Left kidney (tissue), 2 donors: ENCODE data around the gene ARHGAP44. TPM values are rescaled to one million over a fixed set of nuclear protein-coding genes. Genes with fewer than 3 reads are reported as not detected.
A peak's percentile ranks its signal among the peaks of the same experiment; 100 is the strongest.

Source experiments
- DNase-seq: peaks from one replicate; pipeline ENCODE4 v3.0.0-alpha.2; 2013
- polyA plus RNA-seq: library from polyadenylated mRNA; unstranded; fragments of 120-200 nt; gene quantifications from one replicate; pipeline ENCODE4 v1.2.1, GENCODE V29; 2013; ENCODE audit not compliant: insufficient read length

The ARHGAP44 gene
- polyA plus RNA-seq, 1 donor = 8.9 TPM

DNA sequence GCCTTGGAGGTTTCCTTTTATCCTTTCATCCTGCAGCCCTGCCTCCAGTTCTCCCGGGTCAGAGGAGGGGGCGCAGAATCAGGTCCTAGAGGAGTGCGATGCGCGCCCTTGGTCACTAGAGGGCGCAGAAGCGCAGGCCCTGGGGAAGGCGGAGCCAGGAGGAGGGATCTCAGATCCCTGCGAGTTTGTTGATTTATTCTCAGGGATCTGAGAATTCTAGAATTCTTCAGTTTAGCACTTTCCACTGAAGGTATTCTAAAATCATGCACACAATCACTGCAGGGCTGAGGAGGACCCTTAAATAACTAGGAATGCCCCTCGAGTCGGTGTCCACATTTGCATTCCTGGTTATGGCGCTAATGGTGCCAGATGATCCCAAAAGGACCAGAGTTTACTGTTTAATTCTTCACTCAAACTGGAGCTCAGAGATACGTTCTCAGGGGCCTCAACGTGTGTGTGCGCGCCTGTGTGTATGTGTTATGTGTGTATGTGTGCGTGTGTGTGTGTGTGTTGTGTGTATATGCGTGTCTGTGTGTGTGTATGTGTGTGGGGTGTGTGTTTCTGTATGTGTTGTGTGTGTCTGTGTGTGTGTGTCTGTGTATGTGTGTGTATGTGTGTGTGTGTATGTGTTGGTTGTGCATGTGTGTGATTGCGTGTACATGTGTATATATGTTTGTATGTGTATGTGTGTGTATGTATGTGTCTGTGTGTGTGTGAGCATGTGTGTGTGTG is 235.4 kb downstream of the ARHGAP44 start:
- peak; percentile 67 for DNase-seq

DNA sequence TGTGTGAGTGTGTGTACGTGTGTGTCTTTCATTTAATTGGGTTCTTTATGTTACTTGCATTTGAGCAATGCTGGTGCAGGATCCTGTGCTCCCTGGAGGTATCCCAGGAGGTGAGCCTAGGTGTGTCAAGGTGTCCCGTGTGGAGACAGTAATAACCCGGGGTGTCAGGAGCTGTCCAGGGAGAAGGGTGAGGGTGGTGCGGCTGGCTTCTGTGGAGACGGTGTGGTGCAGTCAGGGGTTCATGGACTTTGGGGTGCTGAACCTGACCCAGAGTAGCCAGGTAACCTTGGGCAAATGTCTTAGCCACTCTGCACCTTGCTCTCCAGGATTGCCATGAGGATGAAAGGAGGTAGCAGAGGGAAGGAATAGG is 235.9 kb downstream of the ARHGAP44 start:
- DNase-seq = no peak

DNA sequence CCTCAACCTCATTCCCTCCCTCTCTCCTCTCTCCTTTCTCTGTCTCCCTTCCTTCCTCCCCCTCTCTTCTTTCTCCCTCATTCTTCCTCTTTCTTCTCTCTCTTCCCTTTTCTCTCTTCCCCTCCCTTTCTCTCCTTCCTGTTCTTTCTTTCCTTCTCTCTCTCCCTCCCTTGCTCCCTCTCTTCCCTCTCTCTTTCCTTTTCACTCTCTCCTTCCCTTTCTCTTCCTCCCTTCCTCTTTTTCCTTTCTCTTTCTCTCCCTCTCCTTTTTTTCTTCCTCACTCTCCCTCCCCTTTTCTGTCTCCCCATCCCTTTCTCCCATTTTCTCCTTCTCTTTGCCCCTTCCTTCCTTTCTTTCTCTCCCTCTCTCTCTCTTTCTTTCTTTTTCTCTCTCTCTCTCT is 236.4 kb downstream of the ARHGAP44 start:
- no peak for DNase-seq

DNA sequence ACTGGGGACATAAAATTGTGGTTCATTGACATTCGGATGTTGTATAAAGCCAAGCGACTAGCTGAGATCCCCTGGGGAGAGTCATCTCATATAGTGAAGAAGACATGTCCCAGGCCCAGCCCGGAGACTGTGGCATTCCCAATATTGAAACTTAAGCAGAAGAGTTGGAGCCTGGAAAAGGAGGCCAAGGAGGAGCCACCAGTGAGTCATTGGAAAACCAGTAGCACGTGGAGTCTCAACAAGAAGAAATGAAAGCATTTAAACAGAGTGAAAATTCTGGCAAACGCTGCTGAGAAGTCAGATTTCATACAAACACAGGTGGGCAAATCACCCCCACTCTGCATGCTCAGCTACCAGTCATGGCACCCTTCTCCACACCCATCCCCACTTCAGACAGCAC is 237.9 kb downstream of the ARHGAP44 start:
- DNase-seq = no peak

DNA sequence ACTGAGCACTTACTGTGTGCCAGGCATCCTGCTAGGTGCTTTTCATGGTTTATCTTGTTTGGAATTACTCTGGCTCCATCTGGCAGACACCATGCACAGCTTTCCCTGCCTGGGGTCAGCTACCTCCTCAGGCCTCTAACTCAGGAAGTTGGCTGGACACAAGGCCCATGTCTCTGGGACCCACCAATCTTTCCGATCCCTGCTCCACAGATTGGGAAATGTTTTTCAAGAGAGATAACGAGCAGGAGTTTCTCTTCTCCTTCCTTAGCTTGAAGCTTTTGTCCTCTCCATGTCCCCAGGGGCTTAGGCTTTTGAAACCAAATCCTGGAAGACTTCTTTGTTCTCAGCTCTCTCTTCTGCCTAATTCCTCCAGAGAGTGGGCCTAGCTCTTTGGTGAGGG is 240.0 kb downstream of the ARHGAP44 start:
- no peak for DNase-seq

GRCh38 chr17:13030056-13030455 is 240.8 kb downstream of the ARHGAP44 start:
- no peak for DNase-seq

GRCh38 chr17:13030459-13031300 is 241.4 kb downstream of the ARHGAP44 start:
- peak; percentile 50 for DNase-seq

GRCh38 chr17:13031718-13032350 is 242.5 kb downstream of the ARHGAP44 start:
- DNase-seq = peak; percentile 28

GRCh38 chr17:13035420-13035819 is 246.1 kb downstream of the ARHGAP44 start:
- no peak for DNase-seq

DNA sequence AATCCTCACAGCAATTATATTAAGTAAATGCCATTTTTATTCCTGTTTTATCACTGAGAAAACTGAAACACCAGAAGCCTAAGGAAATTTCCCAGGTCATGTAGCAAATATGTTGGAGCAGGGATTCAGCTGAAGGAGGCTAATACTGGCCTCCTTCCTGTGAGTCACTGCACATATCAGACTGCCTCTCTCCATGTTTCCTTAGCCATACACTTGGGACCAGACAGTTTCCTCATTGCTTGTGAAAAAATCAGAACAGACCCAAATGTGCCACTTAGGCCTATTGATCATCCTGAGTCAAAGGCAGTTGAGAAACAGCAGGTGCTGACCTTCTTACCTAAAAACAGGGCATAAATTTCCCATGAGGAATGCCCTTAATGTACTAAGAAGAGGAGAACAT is 247.5 kb downstream of the ARHGAP44 start:
- no peak for DNase-seq

DNA sequence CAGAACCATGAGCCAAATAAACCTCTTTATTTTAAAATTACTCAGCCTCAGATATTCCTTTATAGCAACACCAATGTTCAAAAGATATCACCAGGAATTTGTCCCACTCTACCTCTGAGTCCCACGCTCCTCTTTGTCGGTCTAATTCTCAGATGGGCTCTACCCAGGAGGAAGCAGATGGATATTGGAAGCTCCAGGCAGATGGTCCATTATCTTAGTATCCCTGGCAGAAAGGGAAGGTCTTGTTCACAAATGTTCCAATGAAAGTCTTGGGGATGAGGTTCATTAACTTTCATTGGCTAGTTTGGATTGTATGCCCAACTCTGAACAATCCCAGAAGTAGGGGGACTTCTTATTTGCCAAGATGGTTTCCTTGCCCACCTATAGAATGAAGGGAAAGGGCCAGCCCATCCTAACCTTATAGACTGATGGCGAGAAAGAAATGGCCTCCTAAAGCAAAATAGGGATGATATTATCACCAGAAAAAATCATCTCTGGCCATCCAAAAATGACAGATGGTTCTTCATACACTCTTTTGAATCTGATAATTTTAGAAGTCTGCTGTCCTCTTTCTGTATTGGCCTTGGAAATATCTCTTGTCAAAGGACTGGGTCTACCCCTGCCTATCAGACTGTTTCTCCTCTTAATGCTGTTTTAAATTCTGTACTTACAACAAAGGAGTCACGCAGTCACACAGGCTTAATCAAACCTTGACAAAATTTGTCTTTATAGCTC is 249.8 kb downstream of the ARHGAP44 start:
- no peak for DNase-seq

Other genes starting within 250 kb of the ARHGAP44 start
- gene MYOCD, start 123.6 kb upstream of the ARHGAP44 start, polyA plus RNA-seq = 8.2 TPM
- 75.4 TPM for gene ELAC2, start 228.5 kb downstream of the ARHGAP44 start, polyA plus RNA-seq